ENCODE results near the gene SYTL1. TPM values are rescaled to one million over a fixed set of nuclear protein-coding genes. Genes with fewer than 3 reads are reported as not detected.

The SYTL1 gene
- total RNA-seq, 2 experiments from 2014 or later, result 83.5 to 106 TPM

GRCh38 chr1:27388337-27389005 is 46.6 kb downstream of the SYTL1 start:
- Mint-ChIP-seq H3K27ac (no peak overlapping the region), H3K4me1 (peaks cover 15% of the 10 kb centered on the region), H3K4me3 (no peak overlapping the region), H3K9me3 (no peaks in the 10 kb centered on the region), H3K36me3 (ENCODE audit: low read depth) (no peaks in the 10 kb centered on the region), H3K27me3 (peaks cover 13% of the 10 kb centered on the region)
- DNase-seq, result peak; percentile 82
- POLR2A ChIA-PET, result interaction anchor here (0.7 kb wide), 1 partner anchor 14 kb away, joined by 9 read pairs; the partner anchor contains the start of gene FCN3
- CTCF ChIA-PET, result interaction anchor here (0.7 to 3.8 kb wide), 9 partner anchors 11 to 92 kb away, joined by 3 to 33 read pairs (median 5); partner anchors contain the start of gene SYTL1

GRCh38 chr1:27391511-27392095 is 49.8 kb downstream of the SYTL1 start:
- H3K36me3 Mint-ChIP-seq (ENCODE audit: low read depth), result no peaks in the 10 kb centered on the region
- no peaks in the 10 kb centered on the region for H3K9me3 Mint-ChIP-seq
- ChIA-PET POLR2A (no interaction called here), CTCF (interaction anchor here (0.6 to 3.2 kb wide), 13 partner anchors 10 to 271 kb away, joined by 3 to 28 read pairs (median 4); partner anchors contain the start of gene MAP3K6)
- no peak for DNase-seq
- H3K4me1 Mint-ChIP-seq, result peaks cover 15% of the 10 kb centered on the region
- peak overlapping the region; percentile 64 for H3K4me3 Mint-ChIP-seq
- H3K27me3 Mint-ChIP-seq, result peaks cover 8% of the 10 kb centered on the region
- no peak overlapping the region for H3K27ac Mint-ChIP-seq

GRCh38 chr1:27392096-27392777 is 50.4 kb downstream of the SYTL1 start, which contains the start of gene GPR3:
TSS of gene GPR3 (plus strand) at chr1:27392622. CDS start at chr1:27393799, 1,177 bp downstream.
- Mint-ChIP-seq H3K4me3 (peak within 1 kb of the TSS; percentile 64), H3K9me3 (no peaks in the 10 kb centered on the region), H3K27ac (peak within 1 kb of the TSS; percentile 87), H3K4me1 (peaks cover 15% of the 10 kb centered on the region), H3K36me3 (ENCODE audit: low read depth) (no peaks in the 10 kb centered on the region), H3K27me3 (peaks cover 8% of the 10 kb centered on the region)
- ChIA-PET CTCF (interaction anchor here (1.0 to 3.2 kb wide), 7 partner anchors 9 to 96 kb away, joined by 4 to 28 read pairs (median 7); partner anchors contain the start of gene MAP3K6), POLR2A (no interaction called here)
- peak; percentile 94 for DNase-seq

GRCh38 chr1:27392778-27393635 is 51.2 kb downstream of the SYTL1 start:
- no peak for DNase-seq
- Mint-ChIP-seq H3K4me3 (peak overlapping the region; percentile 64), H3K4me1 (peaks cover 15% of the 10 kb centered on the region), H3K36me3 (ENCODE audit: low read depth) (no peaks in the 10 kb centered on the region), H3K9me3 (no peaks in the 10 kb centered on the region), H3K27ac (peak overlapping the region; percentile 19), H3K27me3 (peaks cover 8% of the 10 kb centered on the region)
- CTCF ChIA-PET, result interaction anchor here (6.1 kb wide), 1 partner anchor 94 kb away, joined by 112 read pairs; no protein-coding TSS in a partner anchor
- POLR2A ChIA-PET, result no interaction called here

- no peak for DNase-seq
- Mint-ChIP-seq H3K4me1 (peaks cover 15% of the 10 kb centered on the region), H3K36me3 (ENCODE audit: low read depth) (no peaks in the 10 kb centered on the region), H3K27me3 (peaks cover 5% of the 10 kb centered on the region), H3K9me3 (no peaks in the 10 kb centered on the region), H3K4me3 (peak overlapping the region; percentile 64), H3K27ac (no peak overlapping the region)
- ChIA-PET CTCF (interaction anchor here (0.9 to 6.1 kb wide), 6 partner anchors 27 to 214 kb away, joined by 4 to 112 read pairs (median 10); partner anchors contain the start of gene MAP3K6), POLR2A (no interaction called here)
Measured at GRCh38 chr1:27393641-27394281, 51.9 kb downstream of the SYTL1 start.

- POLR2A ChIA-PET, result no interaction called here
- H3K27me3 Mint-ChIP-seq, result peaks cover 5% of the 10 kb centered on the region
- H3K9me3 Mint-ChIP-seq, result no peaks in the 10 kb centered on the region
- peaks cover 15% of the 10 kb centered on the region for H3K4me1 Mint-ChIP-seq
- no peak overlapping the region for H3K27ac Mint-ChIP-seq
- no peak for DNase-seq
- H3K4me3 Mint-ChIP-seq, result no peak overlapping the region
- CTCF ChIA-PET, result interaction anchor here (0.6 to 6.1 kb wide), 23 partner anchors 10 to 467 kb away, joined by 3 to 112 read pairs (median 5); partner anchors contain the start of genes CD164L2 and MAP3K6
- no peaks in the 10 kb centered on the region for H3K36me3 Mint-ChIP-seq (ENCODE audit: low read depth)
Measured at GRCh38 chr1:27394282-27394658, 52.4 kb downstream of the SYTL1 start.

- Mint-ChIP-seq H3K27me3 (no peaks in the 10 kb centered on the region), H3K36me3 (ENCODE audit: low read depth) (no peaks in the 10 kb centered on the region), H3K9me3 (no peaks in the 10 kb centered on the region), H3K4me3 (no peak overlapping the region), H3K4me1 (peaks cover 15% of the 10 kb centered on the region), H3K27ac (peak overlapping the region; percentile 31)
- CTCF ChIA-PET, result interaction anchor here (0.6 to 6.1 kb wide), 30 partner anchors 10 to 467 kb away, joined by 3 to 112 read pairs (median 5); partner anchors contain the start of genes CD164L2 and MAP3K6
- DNase-seq, result no peak
- POLR2A ChIA-PET, result no interaction called here
Measured at GRCh38 chr1:27394925-27395324, 53.1 kb downstream of the SYTL1 start.

- Mint-ChIP-seq H3K4me1 (peaks cover 15% of the 10 kb centered on the region), H3K36me3 (ENCODE audit: low read depth) (no peaks in the 10 kb centered on the region), H3K27ac (peak overlapping the region; percentile 31), H3K9me3 (no peaks in the 10 kb centered on the region), H3K4me3 (no peak overlapping the region), H3K27me3 (no peaks in the 10 kb centered on the region)
- POLR2A ChIA-PET, result no interaction called here
- CTCF ChIA-PET, result interaction anchor here (0.6 to 6.1 kb wide), 30 partner anchors 9 to 281 kb away, joined by 3 to 112 read pairs (median 4); partner anchors contain the start of genes CD164L2 and MAP3K6
- DNase-seq, result peak; percentile 84
Measured at GRCh38 chr1:27395441-27396195, 53.8 kb downstream of the SYTL1 start.

- no peak overlapping the region for H3K4me3 Mint-ChIP-seq
- peaks cover 8% of the 10 kb centered on the region for H3K4me1 Mint-ChIP-seq
- H3K36me3 Mint-ChIP-seq (ENCODE audit: low read depth), result no peaks in the 10 kb centered on the region
- ChIA-PET POLR2A (no interaction called here), CTCF (interaction anchor here (1.0 to 6.1 kb wide), 5 partner anchors 10 to 266 kb away, joined by 4 to 112 read pairs (median 15); partner anchors contain the start of gene MAP3K6)
- no peaks in the 10 kb centered on the region for H3K9me3 Mint-ChIP-seq
- H3K27ac Mint-ChIP-seq, result peak overlapping the region; percentile 50
- no peak for DNase-seq
- H3K27me3 Mint-ChIP-seq, result no peaks in the 10 kb centered on the region
Measured at GRCh38 chr1:27397110-27397509, 55.3 kb downstream of the SYTL1 start.

GRCh38 chr1:27397749-27398148 is 55.9 kb downstream of the SYTL1 start:
- H3K9me3 Mint-ChIP-seq, result no peaks in the 10 kb centered on the region
- H3K4me1 Mint-ChIP-seq, result peaks cover 5% of the 10 kb centered on the region
- H3K36me3 Mint-ChIP-seq (ENCODE audit: low read depth), result no peaks in the 10 kb centered on the region
- no peak overlapping the region for H3K27ac Mint-ChIP-seq
- DNase-seq, result no peak
- CTCF ChIA-PET, result interaction anchor here (0.6 to 6.1 kb wide), 4 partner anchors 40 to 265 kb away, joined by 3 to 112 read pairs (median 20); no protein-coding TSS in a partner anchor
- POLR2A ChIA-PET, result no interaction called here
- H3K4me3 Mint-ChIP-seq, result no peak overlapping the region
- no peaks in the 10 kb centered on the region for H3K27me3 Mint-ChIP-seq
